ENCODE data around the gene PLXNA4.

GRCh38 chr7:132437730-132438129, 138.5 kb downstream of the PLXNA4 start:
- TF ChIP-seq CTCF (IDR thresholded peaks at IDR 0.05) (no peak), POLR2A (IDR thresholded peaks at IDR 0.05) (no peak), POLR2AphosphoS5 (IDR thresholded peaks at IDR 0.05) (no peak)

Data from gastroesophageal sphincter (tissue), 3 donors.